G401 (cell line): ENCODE results near the gene PXN. TPM values are rescaled to one million over a fixed set of nuclear protein-coding genes. Genes with fewer than 3 reads are reported as not detected.
"Not testable (repeated sequence)": the region's sequence is repeated elsewhere in the genome, so short reads cannot be mapped to it uniquely, and the experiment has no call there.

Experiments used
- DNase-seq: peaks from one replicate; pipeline ENCODE4 v3.0.0-alpha.2; 2015; ENCODE audit warnings: low spot score
- in situ Hi-C: cut with HindIII; loops from 2 replicates; pipeline ENCODE4 v1.10.0; 2016; ENCODE audit warnings: low sequenced_read_pairs, mixed read lengths
- total RNA-seq: library from RNA; depleted of rRNA; stranded (reverse); fragments of >200 nt; shearing (Covaris generic); gene quantifications from 2 replicates; pipeline ENCODE4 v1.2.3, GENCODE V29; 2014

The PXN gene
- total RNA-seq, 1 experiment from 2014 or later: 24.5 TPM

- in situ Hi-C loops: no loop called here
- no peak for DNase-seq
Observed at GRCh38 chr12:120215766-120216735, 49.5 kb downstream of the PXN start.

DNA sequence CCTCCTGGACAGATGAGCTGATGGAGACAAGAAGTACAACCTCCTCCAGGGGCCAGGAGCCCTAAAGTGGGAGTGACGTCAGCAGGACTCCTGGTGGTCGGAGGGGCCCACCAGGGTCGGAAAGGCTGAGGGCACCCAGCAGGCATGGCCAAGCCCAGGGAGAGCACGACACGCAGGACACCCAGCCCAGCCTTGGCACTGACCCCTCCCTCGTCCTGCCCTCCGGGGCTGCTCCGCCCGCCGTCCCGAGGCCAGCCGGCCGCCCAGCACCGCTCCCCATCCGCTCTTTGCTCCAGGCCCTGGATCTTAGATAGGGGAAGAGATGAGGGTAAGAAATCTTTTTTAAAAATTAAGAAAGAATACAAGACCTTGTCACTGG is 50.2 kb downstream of the PXN start:
- no peak for DNase-seq
- in situ Hi-C loops: no loop called here

GRCh38 chr12:120214626-120215356 is 50.7 kb downstream of the PXN start:
- in situ Hi-C loops: no loop called here
- DNase-seq: no peak

DNA sequence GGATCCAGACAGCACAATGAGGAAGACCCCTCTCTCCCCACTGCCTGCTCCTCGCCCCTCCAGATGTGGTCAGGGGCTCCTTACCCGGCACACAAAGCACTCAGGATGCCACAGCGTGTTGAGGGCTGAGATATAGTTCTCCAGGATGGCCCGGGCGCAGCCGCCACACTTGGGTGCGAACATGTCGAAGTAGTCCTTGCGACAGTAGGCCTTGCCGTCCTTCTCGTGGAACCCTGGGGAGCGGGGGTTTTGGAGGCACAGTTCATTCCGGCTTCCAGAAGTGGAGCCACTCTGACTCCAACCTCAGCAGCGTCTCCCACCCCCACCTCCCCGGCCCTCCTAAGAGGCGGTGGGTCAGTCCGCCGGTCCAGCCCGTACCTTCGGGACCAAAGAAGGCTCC is 51.8 kb downstream of the PXN start:
- DNase-seq: no peak
- in situ Hi-C loops: no loop called here

- in situ Hi-C loops, DNase-seq: not testable (repeated sequence)
Observed at GRCh38 chr12:120213182-120213581, 52.3 kb downstream of the PXN start.

GRCh38 chr12:120212301-120212700 is 53.2 kb downstream of the PXN start:
- DNase-seq: no peak
- in situ Hi-C loops: no loop called here

GRCh38 chr12:120211904-120212283 is 53.6 kb downstream of the PXN start:
- in situ Hi-C loops: no loop called here
- no peak for DNase-seq

- no peak for DNase-seq
- in situ Hi-C loops: no loop called here
Observed at GRCh38 chr12:120211243-120211903, 54.2 kb downstream of the PXN start.

- in situ Hi-C loops: no loop called here
Observed at GRCh38 chr12:120209851-120210250, 55.7 kb downstream of the PXN start.

DNA sequence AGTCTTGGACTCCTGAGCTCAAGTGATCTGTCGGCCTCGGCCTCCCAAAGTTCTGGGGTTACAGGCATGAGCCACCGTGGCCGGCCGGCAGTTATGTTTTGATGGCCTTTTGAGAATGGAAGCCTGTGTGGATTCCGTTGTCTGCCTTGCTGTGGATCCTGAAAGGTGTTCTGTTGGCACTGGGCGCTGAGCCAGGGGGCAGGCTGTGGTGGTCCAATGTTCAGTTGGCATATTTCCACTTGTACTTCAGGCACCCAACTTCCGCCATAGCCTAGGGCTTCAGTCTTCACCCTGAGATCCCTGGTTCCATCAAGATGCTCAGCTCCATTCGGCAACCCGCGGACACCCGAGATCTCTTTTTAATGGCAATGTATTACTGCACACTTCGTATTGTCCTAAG is 58.3 kb downstream of the PXN start:
- no peak for DNase-seq
- in situ Hi-C loops: no loop called here

More at GRCh38 chr12:120209851-120210250, 55.7 kb downstream of the PXN start:
- DNase-seq: no peak

DNA sequence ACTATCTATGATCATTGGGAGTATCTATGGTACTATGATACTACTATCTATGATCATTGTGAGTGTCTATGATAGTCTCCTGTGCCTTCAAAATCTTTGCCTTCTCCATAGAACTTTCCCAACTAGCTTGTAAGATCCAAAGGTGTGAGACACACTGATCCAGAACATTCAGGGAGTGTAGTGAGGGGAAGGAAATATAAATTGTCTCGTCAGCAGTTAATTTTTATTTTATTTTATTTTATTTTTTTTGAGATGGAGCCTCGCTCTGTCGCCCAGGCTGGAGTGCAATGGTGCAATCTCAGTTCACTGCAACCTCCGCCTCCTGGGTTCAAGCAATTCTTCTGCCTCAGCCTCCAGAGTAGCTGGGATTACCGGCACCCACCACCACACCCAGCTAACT is 58.7 kb downstream of the PXN start:
- in situ Hi-C loops, DNase-seq: not testable (repeated sequence)

GRCh38 chr12:120206228-120206627 is 59.3 kb downstream of the PXN start:
- DNase-seq: no peak
- in situ Hi-C loops: no loop called here

DNA sequence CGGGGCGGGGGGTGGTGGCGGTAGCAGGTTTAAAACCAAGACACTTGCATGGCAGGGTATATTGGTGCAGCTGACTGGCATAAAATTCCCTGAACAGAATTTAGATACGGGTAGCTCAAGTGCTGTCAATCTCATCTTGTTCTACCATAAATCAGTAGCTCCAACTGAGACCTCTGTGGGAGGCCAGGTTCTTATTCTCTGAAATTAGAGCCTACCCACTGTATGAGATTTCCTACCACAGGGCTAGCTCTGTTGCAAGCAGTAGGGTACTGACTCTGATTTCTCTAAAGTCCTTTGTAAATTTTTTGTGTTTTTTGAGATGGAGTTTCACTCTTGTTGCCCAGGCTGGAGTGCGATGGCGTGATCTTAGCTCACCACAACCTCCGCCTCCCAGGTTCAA is 61.4 kb downstream of the PXN start:
- no peak for DNase-seq

GRCh38 chr12:120200364-120200800 is 65.1 kb downstream of the PXN start:
- in situ Hi-C loops: no loop called here

More for the DNA sequence above, 61.4 kb downstream of the PXN start:
- in situ Hi-C loops: no loop called here

GRCh38 chr12:120199595-120200306 is 65.8 kb downstream of the PXN start:
- in situ Hi-C loops: no loop called here
- DNase-seq: no peak

More at GRCh38 chr12:120200364-120200800, 65.1 kb downstream of the PXN start:
- no peak for DNase-seq

- in situ Hi-C loops: no loop called here
- no peak for DNase-seq
Observed at GRCh38 chr12:120199025-120199424, 66.5 kb downstream of the PXN start.

GRCh38 chr12:120197542-120197887 is 68.0 kb downstream of the PXN start:
- no peak for DNase-seq
- in situ Hi-C loops: no loop called here

- peak; percentile 13 for DNase-seq
- in situ Hi-C loops: not testable (repeated sequence)
Observed at GRCh38 chr12:120196817-120197541, 68.6 kb downstream of the PXN start.

DNA sequence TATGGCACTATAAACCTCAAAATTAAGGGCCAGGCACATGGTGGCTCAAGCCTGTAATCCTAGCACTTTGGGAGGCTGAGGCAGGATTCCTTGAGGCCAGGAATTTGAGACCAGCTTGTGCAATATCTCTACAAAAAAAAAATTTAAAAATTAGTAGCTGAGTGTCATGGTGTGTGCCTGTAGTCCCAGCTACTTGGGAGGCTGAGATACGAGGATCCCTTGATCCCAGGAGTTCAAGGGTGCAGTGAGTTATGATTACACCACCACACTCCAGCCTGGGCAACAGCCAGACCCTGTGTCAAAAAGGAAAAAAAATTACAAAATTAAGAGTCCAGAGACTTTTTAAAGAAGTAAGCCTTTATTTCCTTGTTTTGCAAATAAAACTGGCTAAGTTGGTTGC is 69.2 kb downstream of the PXN start:
- in situ Hi-C loops: no loop called here
- peak; percentile 10 for DNase-seq
